ENCODE results near the gene BTBD9.

DNA sequence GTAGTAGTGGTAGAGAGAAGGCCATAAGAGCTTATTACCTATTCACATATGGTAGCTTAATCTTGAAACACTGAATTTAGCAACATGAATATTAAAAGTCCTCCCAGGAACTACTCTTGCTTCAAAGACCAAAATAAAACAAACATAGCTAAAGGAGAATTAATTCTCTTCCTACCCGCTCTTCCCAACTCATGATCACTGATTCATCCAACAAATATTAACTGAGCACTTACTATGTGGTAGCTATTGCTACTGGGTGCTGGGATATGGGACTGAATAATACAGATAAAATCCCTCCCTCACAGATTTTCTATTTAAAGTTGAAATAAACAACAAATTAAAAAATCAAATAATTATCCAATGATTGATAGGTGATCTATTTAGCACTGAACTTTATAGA lies 287.1 kb downstream of the BTBD9 start:
- TF ChIP-seq, protein P1, sequence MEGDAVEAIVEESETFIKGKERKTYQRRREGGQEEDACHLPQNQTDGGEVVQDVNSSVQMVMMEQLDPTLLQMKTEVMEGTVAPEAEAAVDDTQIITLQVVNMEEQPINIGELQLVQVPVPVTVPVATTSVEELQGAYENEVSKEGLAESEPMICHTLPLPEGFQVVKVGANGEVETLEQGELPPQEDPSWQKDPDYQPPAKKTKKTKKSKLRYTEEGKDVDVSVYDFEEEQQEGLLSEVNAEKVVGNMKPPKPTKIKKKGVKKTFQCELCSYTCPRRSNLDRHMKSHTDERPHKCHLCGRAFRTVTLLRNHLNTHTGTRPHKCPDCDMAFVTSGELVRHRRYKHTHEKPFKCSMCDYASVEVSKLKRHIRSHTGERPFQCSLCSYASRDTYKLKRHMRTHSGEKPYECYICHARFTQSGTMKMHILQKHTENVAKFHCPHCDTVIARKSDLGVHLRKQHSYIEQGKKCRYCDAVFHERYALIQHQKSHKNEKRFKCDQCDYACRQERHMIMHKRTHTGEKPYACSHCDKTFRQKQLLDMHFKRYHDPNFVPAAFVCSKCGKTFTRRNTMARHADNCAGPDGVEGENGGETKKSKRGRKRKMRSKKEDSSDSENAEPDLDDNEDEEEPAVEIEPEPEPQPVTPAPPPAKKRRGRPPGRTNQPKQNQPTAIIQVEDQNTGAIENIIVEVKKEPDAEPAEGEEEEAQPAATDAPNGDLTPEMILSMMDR (IDR thresholded peaks at IDR 0.05; ENCODE audit: low read depth, low read length, poor library complexity, severe bottlenecking), result no peak
- no peak for TF ChIP-seq EZH2phosphoT487 (IDR thresholded peaks at IDR 0.05; ENCODE audit: borderline replicate concordance, low read length)

All from DOHH2 (cell line).